ENCODE data around the gene GALNT10.

GALNT10 gene

GRCh38 chr5:154157483-154158378 is 32.8 kb upstream of the GALNT10 start:
- TF ChIP-seq CTCF (IDR thresholded peaks at IDR 0.05; ENCODE audit: extremely low read depth, missing control alignments), result peak; percentile 35
- no peak for DNase-seq (ENCODE audit: low spot score)

GRCh38 chr5:154158379-154158737 is 32.2 kb upstream of the GALNT10 start:
- no peak for DNase-seq (ENCODE audit: low spot score)
- no peak for TF ChIP-seq CTCF (IDR thresholded peaks at IDR 0.05; ENCODE audit: extremely low read depth, missing control alignments)

DNA sequence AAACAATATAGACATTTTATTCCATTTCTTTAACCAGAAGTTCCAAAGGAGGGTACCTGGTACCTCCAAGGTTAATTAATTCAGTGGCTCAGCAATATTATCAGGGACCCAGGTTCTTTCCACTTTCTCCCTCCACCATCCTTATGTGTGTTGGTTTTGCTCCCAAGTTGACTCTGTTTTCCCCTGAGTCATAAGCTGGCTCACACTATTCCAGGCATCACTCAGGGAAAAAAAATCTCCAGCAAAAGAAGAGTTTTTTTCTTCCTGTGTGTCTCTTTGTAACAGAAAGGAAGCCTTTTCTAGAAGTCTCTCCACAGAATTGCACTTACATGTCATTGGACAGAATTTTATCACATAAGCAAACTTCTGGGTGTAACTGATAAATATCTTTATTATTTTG is 31.2 kb upstream of the GALNT10 start:
- TF ChIP-seq CTCF (IDR thresholded peaks at IDR 0.05; ENCODE audit: extremely low read depth, missing control alignments), result no peak
- no peak for DNase-seq (ENCODE audit: low spot score)

GRCh38 chr5:154162539-154163151 is 27.9 kb upstream of the GALNT10 start:
- DNase-seq (ENCODE audit: low spot score), result no peak
- no peak for TF ChIP-seq CTCF (IDR thresholded peaks at IDR 0.05; ENCODE audit: extremely low read depth, missing control alignments)

DNA sequence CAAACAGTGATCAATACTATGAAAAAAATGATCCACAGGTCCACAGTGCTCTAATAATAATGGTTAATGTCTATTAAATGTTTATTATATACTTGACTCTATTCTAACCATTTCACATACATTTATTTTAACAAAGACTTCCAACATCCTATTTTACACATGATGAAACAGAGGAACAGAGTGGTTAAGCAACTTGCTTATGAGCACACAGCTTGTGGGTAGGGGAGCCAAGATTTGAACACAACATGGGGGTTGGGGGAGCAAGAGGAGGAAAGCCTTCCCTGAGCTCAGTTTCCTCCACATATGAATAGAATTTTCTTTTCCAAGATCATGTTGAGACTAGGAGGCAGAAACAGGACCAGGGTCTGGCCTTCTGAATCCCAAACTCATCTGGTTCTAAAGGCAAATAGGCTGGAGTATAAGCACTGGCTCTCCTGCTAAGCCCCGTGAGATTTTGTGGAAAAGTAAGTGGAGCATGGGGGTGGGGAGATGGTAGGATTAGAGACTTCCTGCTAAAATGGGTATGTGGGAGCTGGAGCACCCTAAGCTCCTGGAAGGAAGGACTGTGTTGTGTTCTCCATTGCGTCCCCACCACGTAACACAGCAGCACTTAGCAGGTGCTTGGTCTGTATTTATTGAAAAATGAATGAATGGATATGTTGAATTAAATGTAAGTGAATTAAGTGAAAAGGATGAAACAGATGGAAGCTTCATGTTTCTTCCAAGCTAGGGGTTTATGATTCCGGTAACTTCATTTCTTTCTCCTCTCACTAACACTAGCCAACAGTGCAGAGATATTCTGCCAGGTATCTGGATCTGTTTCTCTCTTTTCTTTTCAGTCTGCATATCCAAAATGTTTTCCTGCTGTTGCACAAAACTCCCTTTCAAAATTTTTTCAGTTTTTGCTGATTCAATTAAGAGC is 26.9 kb upstream of the GALNT10 start:
- no peak for TF ChIP-seq CTCF (IDR thresholded peaks at IDR 0.05; ENCODE audit: extremely low read depth, missing control alignments)
- DNase-seq (ENCODE audit: low spot score), result no peak

DNA sequence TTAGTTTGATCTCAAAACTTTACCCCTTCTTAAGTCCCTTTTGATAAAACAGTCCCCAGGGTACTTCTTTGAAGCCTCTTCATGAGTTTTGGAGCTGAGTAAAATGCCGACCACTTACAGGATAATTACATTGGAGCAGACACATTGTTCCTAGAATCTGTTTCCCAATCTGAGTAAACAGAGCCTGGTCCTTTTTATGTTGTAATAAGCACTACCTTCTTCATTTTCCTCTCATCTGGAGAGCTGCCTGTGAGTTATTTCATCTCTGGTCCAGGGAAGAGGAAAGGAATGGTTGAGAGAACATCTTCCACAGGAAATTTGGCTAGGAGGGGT is 26.3 kb upstream of the GALNT10 start:
- DNase-seq (ENCODE audit: low spot score), result no peak
- TF ChIP-seq CTCF (IDR thresholded peaks at IDR 0.05; ENCODE audit: extremely low read depth, missing control alignments), result no peak

DNA sequence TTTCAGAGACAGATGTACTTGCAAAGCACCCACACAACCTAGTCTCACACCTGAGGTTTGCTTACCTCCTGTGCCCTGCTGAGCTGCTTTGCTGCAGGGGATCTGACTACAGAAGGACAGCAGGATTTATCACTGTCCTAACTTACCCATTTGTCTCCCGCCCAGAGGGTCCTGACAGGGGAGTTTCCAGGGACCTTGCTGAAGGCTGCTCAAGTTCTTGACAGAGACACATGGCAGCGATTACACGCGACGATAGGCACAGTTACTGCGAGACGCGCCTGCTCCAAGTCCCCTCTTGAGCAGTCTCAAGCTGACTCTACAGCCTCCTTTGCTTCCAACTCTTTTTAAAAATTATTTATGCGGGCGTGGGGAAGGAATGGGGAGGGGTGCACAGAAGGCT is 24.6 kb upstream of the GALNT10 start:
- no peak for TF ChIP-seq CTCF (IDR thresholded peaks at IDR 0.05; ENCODE audit: extremely low read depth, missing control alignments)
- DNase-seq (ENCODE audit: low spot score), result no peak

All from GM20000 (cell line).